WTC11 (cell line): Measurements from ENCODE around the gene ITCH. TPM values are rescaled to one million over a fixed set of nuclear protein-coding genes. Genes with fewer than 3 reads are reported as not detected.

Experiments
- CBFB ChIP-seq: sonication (generic); formaldehyde crosslinking; IDR thresholded peaks from 2 replicates; pipeline ENCODE4 v1.8.1; 2022; ENCODE audit warnings: mild to moderate bottlenecking, low read depth, missing genetic modification reagents
- CREM ChIP-seq: sonication (generic); formaldehyde crosslinking; IDR thresholded peaks from 2 replicates; pipeline ENCODE4 v1.8.1; 2022; ENCODE audit warnings: mild to moderate bottlenecking, missing genetic modification reagents, moderate library complexity
- ETV6 ChIP-seq: sonication (generic); formaldehyde crosslinking; IDR thresholded peaks from 2 replicates; pipeline ENCODE4 v1.8.1; 2022; ENCODE audit warnings: mild to moderate bottlenecking, missing genetic modification reagents
- FOXK1 ChIP-seq: sonication (generic); formaldehyde crosslinking; IDR thresholded peaks from 2 replicates; pipeline ENCODE4 v1.8.0; 2022; ENCODE audit warnings: mild to moderate bottlenecking, moderate library complexity, missing genetic modification reagents
- JUN ChIP-seq: sonication (generic); formaldehyde crosslinking; IDR thresholded peaks from 2 replicates; pipeline ENCODE4 v1.8.0; 2023; ENCODE audit warnings: mild to moderate bottlenecking, missing genetic modification reagents
- NR2C2 ChIP-seq: sonication (generic); formaldehyde crosslinking; IDR thresholded peaks from 2 replicates; pipeline ENCODE4 v1.8.0; 2022; ENCODE audit warnings: mild to moderate bottlenecking, missing genetic modification reagents
- PRRX2 ChIP-seq: fragments of 250-450 bp; sonication (Bioruptor Pico); IDR thresholded peaks from 2 replicates; pipeline ENCODE4 v1.8.0; 2021; ENCODE audit warnings: mild to moderate bottlenecking
- RELA ChIP-seq: sonication (generic); formaldehyde crosslinking; IDR thresholded peaks from 2 replicates; pipeline ENCODE4 v1.8.1; 2022; ENCODE audit warnings: missing genetic modification reagents, mild to moderate bottlenecking, borderline replicate concordance
- TCF7 ChIP-seq: sonication (generic); formaldehyde crosslinking; IDR thresholded peaks from 2 replicates; pipeline ENCODE4 v1.8.0; 2022; ENCODE audit warnings: mild to moderate bottlenecking, low read depth, missing genetic modification reagents, moderate library complexity
- TEAD4 ChIP-seq: sonication (generic); formaldehyde crosslinking; IDR thresholded peaks from 2 replicates; pipeline ENCODE4 v1.8.0; 2022; ENCODE audit warnings: mild to moderate bottlenecking, missing genetic modification reagents
- TP53 ChIP-seq: sonication (generic); formaldehyde crosslinking; IDR thresholded peaks from 2 replicates; pipeline ENCODE4 v1.8.1; 2023; ENCODE audit warnings: mild to moderate bottlenecking, missing genetic modification reagents
- ZNF138 ChIP-seq: sonication (generic); formaldehyde crosslinking; conservative IDR thresholded peaks from 2 replicates; pipeline ENCODE4 v1.8.1; 2022; ENCODE audit warnings: mild to moderate bottlenecking, moderate library complexity, missing genetic modification reagents
- ZNF219 ChIP-seq: sonication (generic); formaldehyde crosslinking; IDR thresholded peaks from 2 replicates; pipeline ENCODE4 v1.8.0; 2023; ENCODE audit warnings: missing genetic modification reagents, mild to moderate bottlenecking, borderline replicate concordance
- ZNF671 ChIP-seq: fragments of 250-450 bp; sonication (Bioruptor Pico); IDR thresholded peaks from 2 replicates; pipeline ENCODE4 v1.8.0; 2021; ENCODE audit warnings: mild to moderate bottlenecking
- total RNA-seq: library from RNA; stranded (reverse); gene quantifications from 3 replicates; pipeline ENCODE4 v1.2.3, GENCODE V29; 2021
- TF ChIP-seq, protein P1 (sequence below): sonication (generic); formaldehyde crosslinking; IDR thresholded peaks from 2 replicates; pipeline ENCODE4 v1.8.1; 2023; ENCODE audit warnings: mild to moderate bottlenecking, missing genetic modification reagents
- TF ChIP-seq, protein P2 (sequence below): sonication (generic); formaldehyde crosslinking; IDR thresholded peaks from 2 replicates; pipeline ENCODE4 v1.8.0; 2022; ENCODE audit warnings: missing genetic modification reagents
- TF ChIP-seq, protein P3 (sequence below): fragments of 250-450 bp; sonication (Bioruptor Pico); conservative IDR thresholded peaks from 2 replicates; pipeline ENCODE4 v1.9.0; 2021; ENCODE audit warnings: mild to moderate bottlenecking
- TF ChIP-seq, protein P4 (sequence below): sonication (generic); formaldehyde crosslinking; IDR thresholded peaks from 2 replicates; pipeline ENCODE4 v1.8.1; 2022; ENCODE audit warnings: missing genetic modification reagents, borderline replicate concordance
- TF ChIP-seq, protein P5 (sequence below): fragments of 250-450 bp; sonication (Bioruptor Pico); IDR thresholded peaks from 2 replicates; pipeline ENCODE4 v1.9.0; 2021; ENCODE audit warnings: mild to moderate bottlenecking
- TF ChIP-seq, protein P6 (sequence below): sonication (generic); formaldehyde crosslinking; IDR thresholded peaks from 2 replicates; pipeline ENCODE4 v1.8.1; 2022; ENCODE audit warnings: low read depth, missing genetic modification reagents, borderline replicate concordance
- TF ChIP-seq, protein P7 (sequence below): sonication (generic); formaldehyde crosslinking; IDR thresholded peaks from 2 replicates; pipeline ENCODE4 v1.8.1; 2023; ENCODE audit warnings: mild to moderate bottlenecking, moderate library complexity, missing genetic modification reagents
- TF ChIP-seq, protein P8 (sequence below): sonication (generic); formaldehyde crosslinking; conservative IDR thresholded peaks from 2 replicates; pipeline ENCODE4 v1.8.1; 2022; ENCODE audit warnings: mild to moderate bottlenecking, missing genetic modification reagents
- TF ChIP-seq, protein P9 (sequence below): sonication (generic); formaldehyde crosslinking; IDR thresholded peaks from 2 replicates; pipeline ENCODE4 v1.8.0; 2022; ENCODE audit warnings: mild to moderate bottlenecking, missing genetic modification reagents

ITCH gene
- total RNA-seq, 1 experiment from 2014 or later = 35.8 TPM

DNA sequence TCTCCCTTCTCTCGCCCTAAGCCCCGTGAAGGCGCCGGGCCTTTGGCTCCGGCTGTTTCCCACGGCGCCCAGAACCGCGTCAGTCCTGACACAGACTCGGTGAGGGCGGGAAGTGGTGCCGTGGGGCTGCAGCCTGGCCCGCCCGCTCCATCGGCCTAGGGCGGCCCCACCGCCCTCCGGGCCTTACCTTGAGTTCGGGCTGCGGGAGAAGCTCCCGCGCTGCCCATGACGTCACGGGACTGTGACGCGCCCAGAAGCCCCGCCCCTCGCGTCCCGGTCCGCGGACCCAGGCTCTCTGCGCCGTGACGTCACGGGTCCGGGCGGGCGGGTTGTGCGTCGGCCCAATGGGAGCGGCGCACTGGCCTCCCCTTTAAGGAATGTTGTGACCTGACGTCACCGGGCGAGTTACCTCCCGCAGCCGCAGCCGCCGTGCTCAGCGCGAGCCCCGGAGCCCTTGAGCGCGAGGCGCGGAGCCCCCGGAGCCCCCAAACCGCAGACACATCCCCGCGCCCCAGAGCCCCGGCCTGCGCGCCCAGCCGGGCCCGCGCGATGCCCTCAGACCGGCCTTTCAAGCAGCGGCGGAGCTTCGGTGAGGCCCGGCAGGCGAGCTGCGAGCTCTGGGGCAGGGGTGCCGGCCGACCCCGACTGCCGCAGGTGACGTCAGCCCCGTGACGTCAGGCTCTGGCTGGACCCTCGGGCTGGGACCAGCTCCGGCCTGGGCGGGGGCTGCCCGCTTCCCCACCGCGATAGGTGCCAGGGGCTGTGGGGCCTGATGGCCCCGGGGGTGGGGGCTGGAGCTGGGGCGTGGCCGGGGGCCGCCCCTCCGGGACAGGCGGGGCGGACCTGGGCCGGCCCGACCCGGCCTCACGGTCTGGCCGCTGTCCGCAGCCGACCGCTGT, 195.5 kb downstream of the ITCH start, which contains the start of gene MAP1LC3A (continued):
- TF ChIP-seq, protein P1, sequence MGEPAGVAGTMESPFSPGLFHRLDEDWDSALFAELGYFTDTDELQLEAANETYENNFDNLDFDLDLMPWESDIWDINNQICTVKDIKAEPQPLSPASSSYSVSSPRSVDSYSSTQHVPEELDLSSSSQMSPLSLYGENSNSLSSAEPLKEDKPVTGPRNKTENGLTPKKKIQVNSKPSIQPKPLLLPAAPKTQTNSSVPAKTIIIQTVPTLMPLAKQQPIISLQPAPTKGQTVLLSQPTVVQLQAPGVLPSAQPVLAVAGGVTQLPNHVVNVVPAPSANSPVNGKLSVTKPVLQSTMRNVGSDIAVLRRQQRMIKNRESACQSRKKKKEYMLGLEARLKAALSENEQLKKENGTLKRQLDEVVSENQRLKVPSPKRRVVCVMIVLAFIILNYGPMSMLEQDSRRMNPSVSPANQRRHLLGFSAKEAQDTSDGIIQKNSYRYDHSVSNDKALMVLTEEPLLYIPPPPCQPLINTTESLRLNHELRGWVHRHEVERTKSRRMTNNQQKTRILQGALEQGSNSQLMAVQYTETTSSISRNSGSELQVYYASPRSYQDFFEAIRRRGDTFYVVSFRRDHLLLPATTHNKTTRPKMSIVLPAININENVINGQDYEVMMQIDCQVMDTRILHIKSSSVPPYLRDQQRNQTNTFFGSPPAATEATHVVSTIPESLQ (CRISPR knock-in tag) = no peak
- TF ChIP-seq PRRX2 (CRISPR knock-in tag) (no peak), ETV6 (CRISPR knock-in tag) (0 out of 2 replicates have a peak, but pooled peaks have one; percentile 48), CREM (CRISPR knock-in tag) (peak; percentile 95), ZNF219 (CRISPR knock-in tag) (no peak), TP53 (CRISPR knock-in tag) (peak; percentile 37; the same call in 1 of the 2 replicates), TCF7 (CRISPR knock-in tag) (no peak), JUN (CRISPR knock-in tag) (no peak), ZNF671 (CRISPR knock-in tag) (no peak), NR2C2 (CRISPR knock-in tag) (no peak), TEAD4 (CRISPR knock-in tag) (no peak), CBFB (CRISPR knock-in tag) (no peak), RELA (CRISPR knock-in tag) (0 out of 2 replicates have a peak, but pooled peaks have one; percentile 17), FOXK1 (no peak), ZNF138 (CRISPR knock-in tag) (no peak; the same call in 1 of the 2 replicates)
- TF ChIP-seq, protein P2, sequence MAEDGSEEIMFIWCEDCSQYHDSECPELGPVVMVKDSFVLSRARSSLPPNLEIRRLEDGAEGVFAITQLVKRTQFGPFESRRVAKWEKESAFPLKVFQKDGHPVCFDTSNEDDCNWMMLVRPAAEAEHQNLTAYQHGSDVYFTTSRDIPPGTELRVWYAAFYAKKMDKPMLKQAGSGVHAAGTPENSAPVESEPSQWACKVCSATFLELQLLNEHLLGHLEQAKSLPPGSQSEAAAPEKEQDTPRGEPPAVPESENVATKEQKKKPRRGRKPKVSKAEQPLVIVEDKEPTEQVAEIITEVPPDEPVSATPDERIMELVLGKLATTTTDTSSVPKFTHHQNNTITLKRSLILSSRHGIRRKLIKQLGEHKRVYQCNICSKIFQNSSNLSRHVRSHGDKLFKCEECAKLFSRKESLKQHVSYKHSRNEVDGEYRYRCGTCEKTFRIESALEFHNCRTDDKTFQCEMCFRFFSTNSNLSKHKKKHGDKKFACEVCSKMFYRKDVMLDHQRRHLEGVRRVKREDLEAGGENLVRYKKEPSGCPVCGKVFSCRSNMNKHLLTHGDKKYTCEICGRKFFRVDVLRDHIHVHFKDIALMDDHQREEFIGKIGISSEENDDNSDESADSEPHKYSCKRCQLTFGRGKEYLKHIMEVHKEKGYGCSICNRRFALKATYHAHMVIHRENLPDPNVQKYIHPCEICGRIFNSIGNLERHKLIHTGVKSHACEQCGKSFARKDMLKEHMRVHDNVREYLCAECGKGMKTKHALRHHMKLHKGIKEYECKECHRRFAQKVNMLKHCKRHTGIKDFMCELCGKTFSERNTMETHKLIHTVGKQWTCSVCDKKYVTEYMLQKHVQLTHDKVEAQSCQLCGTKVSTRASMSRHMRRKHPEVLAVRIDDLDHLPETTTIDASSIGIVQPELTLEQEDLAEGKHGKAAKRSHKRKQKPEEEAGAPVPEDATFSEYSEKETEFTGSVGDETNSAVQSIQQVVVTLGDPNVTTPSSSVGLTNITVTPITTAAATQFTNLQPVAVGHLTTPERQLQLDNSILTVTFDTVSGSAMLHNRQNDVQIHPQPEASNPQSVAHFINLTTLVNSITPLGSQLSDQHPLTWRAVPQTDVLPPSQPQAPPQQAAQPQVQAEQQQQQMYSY = peak; percentile 53; the same call in 1 of the 2 replicates
- TF ChIP-seq, protein P3, sequence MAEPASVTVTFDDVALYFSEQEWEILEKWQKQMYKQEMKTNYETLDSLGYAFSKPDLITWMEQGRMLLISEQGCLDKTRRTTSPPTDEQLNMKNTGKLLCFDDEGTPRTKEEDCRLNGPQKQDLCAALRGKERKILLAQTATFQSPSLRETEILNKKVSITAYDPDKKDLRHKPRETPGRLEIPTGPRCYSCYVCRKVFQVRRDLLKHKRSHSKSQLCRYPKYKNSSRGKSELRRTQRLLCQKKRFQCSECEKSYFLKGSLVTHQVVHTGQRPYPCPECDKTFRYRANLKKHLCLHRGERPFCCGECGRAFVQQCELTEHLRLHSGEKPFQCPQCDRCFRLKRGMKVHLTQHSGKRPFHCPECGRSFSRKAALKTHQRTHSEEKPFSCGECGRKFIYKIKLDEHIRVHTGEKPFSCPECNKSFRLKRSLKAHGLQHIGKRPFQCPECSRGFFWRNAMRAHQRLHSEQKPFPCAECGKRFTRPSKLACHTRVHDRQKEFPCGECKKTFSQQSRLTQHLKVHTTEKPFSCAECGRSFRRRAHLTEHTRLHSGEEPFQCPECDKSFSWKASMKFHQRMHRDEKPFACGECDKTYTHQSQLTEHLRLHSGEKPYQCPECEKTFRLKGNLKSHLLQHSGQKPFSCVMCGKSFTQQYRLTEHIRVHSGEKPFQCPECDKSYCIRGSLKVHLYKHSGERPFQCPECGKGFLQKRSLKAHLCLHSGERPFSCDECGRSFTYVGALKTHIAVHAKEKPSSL = no peak
- TF ChIP-seq, protein P4, sequence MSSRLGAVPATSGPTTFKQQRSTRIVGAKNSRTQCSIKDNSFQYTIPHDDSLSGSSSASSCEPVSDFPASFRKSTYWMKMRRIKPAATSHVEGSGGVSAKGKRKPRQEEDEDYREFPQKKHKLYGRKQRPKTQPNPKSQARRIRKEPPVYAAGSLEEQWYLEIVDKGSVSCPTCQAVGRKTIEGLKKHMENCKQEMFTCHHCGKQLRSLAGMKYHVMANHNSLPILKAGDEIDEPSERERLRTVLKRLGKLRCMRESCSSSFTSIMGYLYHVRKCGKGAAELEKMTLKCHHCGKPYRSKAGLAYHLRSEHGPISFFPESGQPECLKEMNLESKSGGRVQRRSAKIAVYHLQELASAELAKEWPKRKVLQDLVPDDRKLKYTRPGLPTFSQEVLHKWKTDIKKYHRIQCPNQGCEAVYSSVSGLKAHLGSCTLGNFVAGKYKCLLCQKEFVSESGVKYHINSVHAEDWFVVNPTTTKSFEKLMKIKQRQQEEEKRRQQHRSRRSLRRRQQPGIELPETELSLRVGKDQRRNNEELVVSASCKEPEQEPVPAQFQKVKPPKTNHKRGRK (CRISPR knock-in tag) = no peak
- TF ChIP-seq, protein P5, sequence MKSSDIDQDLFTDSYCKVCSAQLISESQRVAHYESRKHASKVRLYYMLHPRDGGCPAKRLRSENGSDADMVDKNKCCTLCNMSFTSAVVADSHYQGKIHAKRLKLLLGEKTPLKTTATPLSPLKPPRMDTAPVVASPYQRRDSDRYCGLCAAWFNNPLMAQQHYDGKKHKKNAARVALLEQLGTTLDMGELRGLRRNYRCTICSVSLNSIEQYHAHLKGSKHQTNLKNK (CRISPR knock-in tag) = no peak
- TF ChIP-seq, protein P6, sequence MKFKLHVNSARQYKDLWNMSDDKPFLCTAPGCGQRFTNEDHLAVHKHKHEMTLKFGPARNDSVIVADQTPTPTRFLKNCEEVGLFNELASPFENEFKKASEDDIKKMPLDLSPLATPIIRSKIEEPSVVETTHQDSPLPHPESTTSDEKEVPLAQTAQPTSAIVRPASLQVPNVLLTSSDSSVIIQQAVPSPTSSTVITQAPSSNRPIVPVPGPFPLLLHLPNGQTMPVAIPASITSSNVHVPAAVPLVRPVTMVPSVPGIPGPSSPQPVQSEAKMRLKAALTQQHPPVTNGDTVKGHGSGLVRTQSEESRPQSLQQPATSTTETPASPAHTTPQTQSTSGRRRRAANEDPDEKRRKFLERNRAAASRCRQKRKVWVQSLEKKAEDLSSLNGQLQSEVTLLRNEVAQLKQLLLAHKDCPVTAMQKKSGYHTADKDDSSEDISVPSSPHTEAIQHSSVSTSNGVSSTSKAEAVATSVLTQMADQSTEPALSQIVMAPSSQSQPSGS (CRISPR knock-in tag) = no peak
- TF ChIP-seq, protein P7, sequence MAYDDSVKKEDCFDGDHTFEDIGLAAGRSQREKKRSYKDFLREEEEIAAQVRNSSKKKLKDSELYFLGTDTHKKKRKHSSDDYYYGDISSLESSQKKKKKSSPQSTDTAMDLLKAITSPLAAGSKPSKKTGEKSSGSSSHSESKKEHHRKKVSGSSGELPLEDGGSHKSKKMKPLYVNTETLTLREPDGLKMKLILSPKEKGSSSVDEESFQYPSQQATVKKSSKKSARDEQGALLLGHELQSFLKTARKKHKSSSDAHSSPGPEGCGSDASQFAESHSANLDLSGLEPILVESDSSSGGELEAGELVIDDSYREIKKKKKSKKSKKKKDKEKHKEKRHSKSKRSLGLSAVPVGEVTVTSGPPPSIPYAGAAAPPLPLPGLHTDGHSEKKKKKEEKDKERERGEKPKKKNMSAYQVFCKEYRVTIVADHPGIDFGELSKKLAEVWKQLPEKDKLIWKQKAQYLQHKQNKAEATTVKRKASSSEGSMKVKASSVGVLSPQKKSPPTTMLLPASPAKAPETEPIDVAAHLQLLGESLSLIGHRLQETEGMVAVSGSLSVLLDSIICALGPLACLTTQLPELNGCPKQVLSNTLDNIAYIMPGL (CRISPR knock-in tag) = peak; percentile 39; the same call in 1 of the 2 replicates
- TF ChIP-seq, protein P8, sequence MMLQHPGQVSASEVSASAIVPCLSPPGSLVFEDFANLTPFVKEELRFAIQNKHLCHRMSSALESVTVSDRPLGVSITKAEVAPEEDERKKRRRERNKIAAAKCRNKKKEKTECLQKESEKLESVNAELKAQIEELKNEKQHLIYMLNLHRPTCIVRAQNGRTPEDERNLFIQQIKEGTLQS = no peak
- TF ChIP-seq, protein P9, sequence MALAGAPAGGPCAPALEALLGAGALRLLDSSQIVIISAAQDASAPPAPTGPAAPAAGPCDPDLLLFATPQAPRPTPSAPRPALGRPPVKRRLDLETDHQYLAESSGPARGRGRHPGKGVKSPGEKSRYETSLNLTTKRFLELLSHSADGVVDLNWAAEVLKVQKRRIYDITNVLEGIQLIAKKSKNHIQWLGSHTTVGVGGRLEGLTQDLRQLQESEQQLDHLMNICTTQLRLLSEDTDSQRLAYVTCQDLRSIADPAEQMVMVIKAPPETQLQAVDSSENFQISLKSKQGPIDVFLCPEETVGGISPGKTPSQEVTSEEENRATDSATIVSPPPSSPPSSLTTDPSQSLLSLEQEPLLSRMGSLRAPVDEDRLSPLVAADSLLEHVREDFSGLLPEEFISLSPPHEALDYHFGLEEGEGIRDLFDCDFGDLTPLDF = no peak
